ENCODE measurements around the gene THTPA.

GRCh38 chr14:23572836-23573235, 16.8 kb downstream of the THTPA start:
- TF ChIP-seq, protein P1, sequence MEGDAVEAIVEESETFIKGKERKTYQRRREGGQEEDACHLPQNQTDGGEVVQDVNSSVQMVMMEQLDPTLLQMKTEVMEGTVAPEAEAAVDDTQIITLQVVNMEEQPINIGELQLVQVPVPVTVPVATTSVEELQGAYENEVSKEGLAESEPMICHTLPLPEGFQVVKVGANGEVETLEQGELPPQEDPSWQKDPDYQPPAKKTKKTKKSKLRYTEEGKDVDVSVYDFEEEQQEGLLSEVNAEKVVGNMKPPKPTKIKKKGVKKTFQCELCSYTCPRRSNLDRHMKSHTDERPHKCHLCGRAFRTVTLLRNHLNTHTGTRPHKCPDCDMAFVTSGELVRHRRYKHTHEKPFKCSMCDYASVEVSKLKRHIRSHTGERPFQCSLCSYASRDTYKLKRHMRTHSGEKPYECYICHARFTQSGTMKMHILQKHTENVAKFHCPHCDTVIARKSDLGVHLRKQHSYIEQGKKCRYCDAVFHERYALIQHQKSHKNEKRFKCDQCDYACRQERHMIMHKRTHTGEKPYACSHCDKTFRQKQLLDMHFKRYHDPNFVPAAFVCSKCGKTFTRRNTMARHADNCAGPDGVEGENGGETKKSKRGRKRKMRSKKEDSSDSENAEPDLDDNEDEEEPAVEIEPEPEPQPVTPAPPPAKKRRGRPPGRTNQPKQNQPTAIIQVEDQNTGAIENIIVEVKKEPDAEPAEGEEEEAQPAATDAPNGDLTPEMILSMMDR (IDR thresholded peaks at IDR 0.05), result no peak
- no peak for TF ChIP-seq POLR2A (IDR thresholded peaks at IDR 0.05)
